GM21723 (cell line): ENCODE measurements around the gene ACSM6.
"Not testable (repeated sequence)": the region's sequence is repeated elsewhere in the genome, so short reads cannot be mapped to it uniquely, and the experiment has no call there.

ENCODE experiments used
- ATAC-seq: cut with Tn5 transposase; IDR thresholded peaks from one replicate; pipeline ENCODE4 v1.9.1; 2021; ENCODE audit warnings: mild to moderate bottlenecking, moderate library complexity; ENCODE audit not compliant: unreplicated experiment

ACSM6 gene

GRCh38 chr10:95193944-95194343, at the start of gene ACSM6:
ACSM6 (plus strand) TSS chr10:95194238; CDS start chr10:95194486, 248 bp downstream.
- ATAC-seq = no peak

GRCh38 chr10:95168694-95169093, 25.3 kb upstream of the ACSM6 start:
- ATAC-seq = no peak

GRCh38 chr10:95169522-95169921, 24.5 kb upstream of the ACSM6 start:
- ATAC-seq = no peak

GRCh38 chr10:95170790-95171189, 23.2 kb upstream of the ACSM6 start:
- ATAC-seq = no peak

- no peak for ATAC-seq
Observed at GRCh38 chr10:95171336-95171735, 22.7 kb upstream of the ACSM6 start.

GRCh38 chr10:95172851-95173250, 21.2 kb upstream of the ACSM6 start:
- no peak for ATAC-seq

DNA sequence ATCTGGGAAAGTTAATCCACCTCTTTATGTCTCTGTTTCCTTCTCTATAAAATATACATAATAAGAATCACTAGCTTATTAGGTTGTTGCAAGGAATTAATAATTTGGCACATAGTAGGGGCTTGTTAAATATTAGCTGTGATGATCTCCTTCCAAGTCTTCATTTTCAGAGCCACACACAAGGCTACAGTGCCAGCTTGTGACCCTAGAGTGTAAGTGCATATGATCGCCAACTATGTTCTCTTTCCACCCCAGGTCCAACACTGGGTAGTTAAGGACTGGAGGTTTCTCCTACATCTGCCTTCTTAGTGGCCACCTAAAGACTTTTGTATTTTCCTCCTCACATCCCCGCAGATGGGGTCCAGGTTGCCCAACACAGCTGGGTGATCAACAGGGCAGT, 17.9 kb upstream of the ACSM6 start:
- no peak for ATAC-seq

- no peak for ATAC-seq
Observed at GRCh38 chr10:95177429-95177828, 16.6 kb upstream of the ACSM6 start.

DNA sequence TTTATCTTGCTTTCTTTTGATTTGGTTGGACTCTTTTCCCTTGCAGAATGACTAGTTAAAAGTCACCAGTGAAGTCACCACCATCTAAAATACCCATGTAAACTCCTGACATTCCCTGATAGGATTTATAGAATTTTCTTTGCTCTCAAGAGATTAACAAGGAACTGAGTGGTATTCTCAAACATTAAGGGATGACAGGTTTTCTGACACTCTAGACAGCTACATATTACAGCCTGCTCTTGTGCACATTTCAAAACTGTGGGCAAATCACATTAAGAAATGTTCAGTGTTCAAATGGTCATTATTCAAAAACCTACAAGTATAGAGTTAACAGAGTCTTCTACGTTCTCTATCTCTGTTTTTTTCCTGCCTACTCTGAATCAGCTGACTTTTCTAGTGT, 15.8 kb upstream of the ACSM6 start:
- ATAC-seq = no peak

DNA sequence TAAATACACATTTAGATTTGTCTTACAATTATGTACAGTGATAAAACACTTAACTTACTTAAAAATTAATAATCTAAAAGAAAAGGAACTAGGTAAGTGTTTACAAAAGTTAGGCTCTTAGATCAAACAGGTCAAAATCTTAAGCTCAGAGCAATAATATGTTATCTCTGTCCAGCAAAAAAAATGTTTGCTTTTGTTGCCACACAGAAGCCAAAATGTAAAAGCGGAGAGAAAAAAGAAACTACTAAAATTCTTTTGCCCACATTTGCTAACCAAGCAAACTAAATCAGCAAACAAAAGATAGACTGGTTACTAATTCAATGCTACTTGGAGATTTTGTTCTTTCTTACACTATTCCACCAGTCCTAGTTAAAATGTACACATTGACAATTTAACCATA, 15.2 kb upstream of the ACSM6 start:
- ATAC-seq = no peak

- ATAC-seq = no peak
Observed at GRCh38 chr10:95181726-95182125, 12.3 kb upstream of the ACSM6 start.

DNA sequence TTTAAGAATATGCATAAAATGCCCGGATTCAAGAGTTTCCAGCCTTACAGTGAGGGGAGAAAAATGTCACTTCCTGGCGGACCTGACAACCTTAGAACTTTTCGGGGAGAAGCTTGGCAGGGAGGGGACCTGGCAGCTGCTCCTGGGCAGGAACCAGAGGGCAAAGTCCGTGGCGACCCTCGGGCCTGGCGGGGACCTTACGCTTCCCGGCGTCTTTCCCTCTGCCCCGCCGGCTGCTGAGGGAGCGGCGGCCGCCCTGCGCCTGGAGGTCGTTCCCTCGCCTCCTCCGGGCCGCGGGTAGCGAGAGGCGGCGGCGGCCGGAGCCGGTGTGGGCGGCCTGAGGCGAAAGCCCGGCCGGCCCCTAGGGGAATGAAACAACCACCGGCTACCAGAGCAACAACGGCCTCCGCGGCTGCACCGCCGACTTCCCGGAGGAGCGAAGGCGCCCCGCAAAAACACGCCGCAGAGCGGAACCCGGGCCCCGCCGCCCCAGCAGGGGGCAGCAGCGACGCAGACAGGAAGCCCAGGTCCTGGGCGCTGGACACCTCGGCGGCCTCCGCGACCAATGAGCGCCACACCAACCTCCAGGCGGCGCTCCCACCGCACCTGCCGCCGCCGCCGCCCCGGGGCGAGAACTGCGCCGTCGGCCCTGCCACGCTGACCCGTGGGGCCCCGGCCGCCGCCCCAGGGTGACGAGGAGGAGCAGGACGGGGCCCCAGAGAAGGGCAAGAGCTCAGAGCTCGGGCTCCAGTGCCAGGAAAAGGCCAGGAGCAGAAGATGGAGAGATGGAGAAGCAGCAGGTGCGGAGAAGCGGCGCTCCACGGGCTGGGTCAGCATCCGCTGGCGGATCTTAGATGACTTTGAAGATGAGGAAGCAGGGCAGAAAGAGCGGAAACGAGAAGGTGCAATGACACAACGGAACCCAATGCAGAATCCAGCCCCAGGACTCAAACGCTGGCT, 10.5 kb upstream of the ACSM6 start:
- peak; percentile 97 for ATAC-seq

- ATAC-seq = no peak
Observed at GRCh38 chr10:95187617-95188016, 6.4 kb upstream of the ACSM6 start.

- no peak for ATAC-seq
Observed at GRCh38 chr10:95188593-95188992, 5.4 kb upstream of the ACSM6 start.

GRCh38 chr10:95196046-95196445, 2.0 kb downstream of the ACSM6 start:
- no peak for ATAC-seq

DNA sequence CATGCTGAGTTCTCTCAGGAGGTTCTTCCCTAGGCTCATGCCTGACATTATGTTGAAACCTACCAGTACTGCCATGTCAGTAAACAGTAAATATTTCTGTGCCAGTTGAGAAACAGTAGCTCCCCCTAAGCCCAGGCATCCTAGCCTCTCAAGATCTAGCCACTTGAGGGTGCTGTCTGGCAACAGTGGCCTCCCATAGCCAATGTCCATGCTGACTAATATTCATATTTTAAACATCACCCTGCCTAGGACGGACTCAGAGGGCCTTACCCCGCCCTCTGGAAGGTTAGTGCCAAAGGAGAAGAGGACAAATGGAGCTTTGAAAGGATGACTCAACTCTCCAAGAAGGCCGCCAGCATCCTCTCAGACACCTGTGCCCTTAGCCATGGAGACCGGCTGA, 7.7 kb downstream of the ACSM6 start:
- no peak for ATAC-seq

- ATAC-seq = not testable (repeated sequence)
Observed at GRCh38 chr10:95202865-95203264, 8.8 kb downstream of the ACSM6 start.

GRCh38 chr10:95208702-95209391, 14.8 kb downstream of the ACSM6 start:
- ATAC-seq = no peak

DNA sequence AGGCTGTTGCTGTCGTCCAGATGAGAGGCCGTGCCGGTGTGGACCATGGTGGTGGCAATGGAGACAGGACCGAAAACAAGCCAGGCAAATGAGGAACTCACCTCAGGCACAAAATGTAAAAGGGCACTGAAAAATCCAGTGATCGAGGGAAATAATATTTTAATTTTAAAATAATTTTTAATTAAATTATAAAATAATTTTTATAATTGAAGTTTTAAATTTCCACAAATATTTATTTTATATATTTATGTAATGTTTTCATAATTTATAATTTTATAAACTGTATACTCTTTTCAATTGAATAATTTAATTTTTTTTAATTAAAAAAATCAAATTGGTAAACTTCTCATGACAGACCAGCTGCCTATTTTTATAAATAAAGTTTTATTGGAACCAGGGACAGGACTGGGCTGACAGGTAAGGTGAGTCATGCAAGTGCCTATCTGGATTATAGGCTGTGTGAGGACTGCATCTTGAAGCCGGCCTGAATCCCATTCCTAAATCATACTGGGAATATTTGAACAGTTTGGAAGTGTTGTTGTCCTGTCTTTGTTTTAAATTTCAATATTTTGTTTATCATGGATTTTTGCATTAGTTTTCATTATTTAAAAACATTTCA, 15.6 kb downstream of the ACSM6 start:
- no peak for ATAC-seq

GRCh38 chr10:95211606-95212279, 17.7 kb downstream of the ACSM6 start:
- no peak for ATAC-seq

DNA sequence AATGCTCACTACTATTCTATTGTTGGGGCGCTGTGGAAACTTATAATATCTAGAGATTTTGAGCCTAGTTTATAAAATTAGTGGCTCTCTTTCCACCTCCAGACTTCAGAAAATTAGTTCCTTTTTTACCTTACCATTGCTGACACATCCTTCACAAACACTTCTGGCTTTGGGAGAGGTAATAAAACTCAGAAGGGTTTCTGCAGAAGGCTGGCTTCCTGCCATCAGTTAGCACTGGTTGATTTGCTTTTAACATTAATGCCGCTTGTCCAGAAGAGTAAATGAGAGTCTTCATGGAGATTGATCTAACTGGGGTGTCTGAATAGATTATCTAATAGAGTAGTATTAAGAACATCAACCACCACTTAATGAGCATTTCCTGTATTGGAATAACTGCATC, 20.3 kb downstream of the ACSM6 start:
- peak; percentile 20 for ATAC-seq
